Activated naive CD4-positive, alpha-beta T cell treated with anti-CD3 and anti-CD28 coated beads for 36 hours (primary cell): ENCODE results near the gene PDIA5. TPM values are rescaled to one million over a fixed set of nuclear protein-coding genes. Genes with fewer than 3 reads are reported as not detected.

Source experiments
- CTCF ChIA-PET: fragments of 350-600 bp; sonication (Branson Sonifier 250); formaldehyde crosslinking; loops from one replicate; lab custom pipeline; 2021; ENCODE audit warnings: antibody characterized with exemption; lab: Charles Lee
- DNase-seq: peaks from one replicate; pipeline ENCODE4 v3.0.0-alpha.2; 2020
- H3K27ac Mint-ChIP-seq: one replicate; pipeline ENCODE4 v1.8.0; 2021; ENCODE audit warnings: mild to moderate bottlenecking, mixed read lengths
- H3K27me3 Mint-ChIP-seq: one replicate; pipeline ENCODE4 v1.8.0; 2021; ENCODE audit warnings: low read depth, mixed read lengths
- H3K36me3 Mint-ChIP-seq: one replicate; pipeline ENCODE4 v1.8.0; 2021; ENCODE audit warnings: low read depth, mixed read lengths
- H3K4me1 Mint-ChIP-seq: one replicate; pipeline ENCODE4 v1.8.0; 2021; ENCODE audit warnings: low read depth, mixed read lengths
- H3K4me3 Mint-ChIP-seq: one replicate; pipeline ENCODE4 v1.8.0; 2021; ENCODE audit warnings: mild to moderate bottlenecking, moderate library complexity, mixed read lengths
- H3K9me3 Mint-ChIP-seq: one replicate; pipeline ENCODE4 v1.8.0; 2021; ENCODE audit warnings: mixed read lengths
- intact Hi-C: fragments of 100-400 bp; cut with micrococcal nuclease; formaldehyde crosslinking; loops from one replicate; pipeline ENCODE4 v1.15.1; 2023
- total RNA-seq, 2 experiments: library from RNA; stranded (reverse); gene quantifications; one replicate each; pipeline ENCODE4 v1.2.3, GENCODE V29; 2021

Gene PDIA5
- total RNA-seq, 2 experiments from 2014 or later = 20.7 to 21.2 TPM

GRCh38 chr3:123063034-123063433, 3.8 kb upstream of the PDIA5 start:
- H3K4me3 Mint-ChIP-seq = no peak overlapping the region
- intact Hi-C loops = no loop called here
- H3K27ac Mint-ChIP-seq = no peak overlapping the region
- no peaks in the 10 kb centered on the region for H3K27me3 Mint-ChIP-seq
- no peaks in the 10 kb centered on the region for H3K9me3 Mint-ChIP-seq
- CTCF ChIA-PET = interaction anchor here (0.6 kb wide), 1 partner anchor 278 kb away, joined by 3 read pairs; no protein-coding TSS in a partner anchor
- no peaks in the 10 kb centered on the region for H3K36me3 Mint-ChIP-seq
- DNase-seq = no peak
- peaks cover 17% of the 10 kb centered on the region for H3K4me1 Mint-ChIP-seq

- H3K36me3 Mint-ChIP-seq = peaks cover 2% of the 10 kb centered on the region
- H3K27ac Mint-ChIP-seq = no peak overlapping the region
- intact Hi-C loops = no loop called here
- CTCF ChIA-PET = no interaction called here
- H3K9me3 Mint-ChIP-seq = no peaks in the 10 kb centered on the region
- H3K27me3 Mint-ChIP-seq = no peaks in the 10 kb centered on the region
- no peak overlapping the region for H3K4me3 Mint-ChIP-seq
- DNase-seq = no peak
- peaks cover 28% of the 10 kb centered on the region for H3K4me1 Mint-ChIP-seq
Observed at GRCh38 chr3:123064506-123064905, 2.3 kb upstream of the PDIA5 start.

- peaks cover 2% of the 10 kb centered on the region for H3K36me3 Mint-ChIP-seq
- H3K9me3 Mint-ChIP-seq = no peaks in the 10 kb centered on the region
- peaks cover 28% of the 10 kb centered on the region for H3K4me1 Mint-ChIP-seq
- H3K4me3 Mint-ChIP-seq = no peak overlapping the region
- peak; percentile 27 for DNase-seq
- intact Hi-C loops = loop anchor here (5.0 kb wide), 1 partner anchor 683 kb away; the partner anchor contains the start of genes FAM162A and MIX23
- no peak overlapping the region for H3K27ac Mint-ChIP-seq
- CTCF ChIA-PET = no interaction called here
- no peaks in the 10 kb centered on the region for H3K27me3 Mint-ChIP-seq
Observed at GRCh38 chr3:123064914-123065313, 1.9 kb upstream of the PDIA5 start.

- intact Hi-C loops = loop anchor here (2.0 to 5.0 kb wide), 2 partner anchors 518 to 684 kb away; partner anchors contain the start of genes FAM162A, HACD2 and MIX23
- Mint-ChIP-seq H3K4me1 (peaks cover 33% of the 10 kb centered on the region), H3K4me3 (peak overlapping the region; percentile 81), H3K27ac (peak overlapping the region; percentile 30), H3K9me3 (no peaks in the 10 kb centered on the region), H3K27me3 (no peaks in the 10 kb centered on the region), H3K36me3 (peaks cover 2% of the 10 kb centered on the region)
- CTCF ChIA-PET = interaction anchor here (1.2 kb wide), 1 partner anchor 37 kb away, joined by 3 read pairs; no protein-coding TSS in a partner anchor
- DNase-seq = no peak
Observed at GRCh38 chr3:123066599-123066895, 278 bp upstream of the PDIA5 start.

DNA sequence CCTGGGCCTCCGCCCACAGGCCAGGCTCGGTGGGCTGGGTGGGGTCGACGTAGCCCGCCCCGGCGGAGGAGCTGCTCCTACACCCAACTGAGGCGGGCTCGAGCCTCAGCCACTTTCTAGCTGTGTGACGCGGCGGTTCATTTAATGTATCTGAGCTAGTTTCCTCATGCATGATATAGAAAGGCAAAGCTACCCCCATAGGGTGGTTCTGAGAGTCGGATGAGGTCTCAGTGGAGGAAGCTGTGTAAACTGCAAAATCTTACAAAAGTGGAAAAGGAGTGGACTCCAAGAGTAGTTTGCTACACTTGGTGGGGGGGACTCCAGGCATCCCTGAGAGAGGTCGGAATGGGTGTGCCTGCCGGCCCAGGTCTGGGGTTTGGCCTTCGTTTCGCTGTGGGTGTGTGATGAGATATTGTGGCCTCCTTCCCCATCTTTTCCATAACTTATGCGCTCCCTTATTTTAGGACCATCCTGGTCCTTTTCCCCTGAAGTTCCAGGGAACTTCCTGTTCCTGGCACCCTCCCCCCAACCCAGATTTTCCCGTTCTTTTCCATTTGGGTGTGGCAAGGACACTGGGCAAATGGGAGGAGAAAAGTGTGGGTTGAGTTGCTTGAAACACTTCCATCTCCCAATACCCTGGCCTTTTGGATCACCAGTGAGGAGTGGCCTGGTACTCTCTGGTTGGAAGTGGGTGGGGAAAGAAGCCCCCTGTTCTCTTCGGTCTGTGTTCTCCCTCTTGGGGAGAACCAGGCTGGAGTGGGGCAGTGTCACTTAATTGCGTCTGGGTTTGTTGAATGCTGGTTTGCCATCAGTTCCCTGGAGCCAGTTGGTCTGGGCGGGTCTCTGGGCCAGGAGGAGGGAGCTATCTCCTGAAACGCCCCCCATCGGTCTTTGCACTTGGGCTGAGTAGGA, 1.1 kb downstream of the PDIA5 start:
- Mint-ChIP-seq H3K9me3 (no peaks in the 10 kb centered on the region), H3K4me1 (peaks cover 35% of the 10 kb centered on the region), H3K36me3 (peaks cover 4% of the 10 kb centered on the region), H3K27me3 (no peaks in the 10 kb centered on the region), H3K4me3 (peak overlapping the region; percentile 81), H3K27ac (peak overlapping the region; percentile 40)
- DNase-seq = peak; percentile 38
- CTCF ChIA-PET = interaction anchor here (0.8 to 1.2 kb wide), 3 partner anchors 38 to 125 kb away, joined by 3 to 6 read pairs (median 3); partner anchors contain the start of gene SEMA5B
- intact Hi-C loops = loop anchor here (1.0 to 5.0 kb wide), 3 partner anchors 133 to 686 kb away; partner anchors contain the start of genes FAM162A, HACD2, MIX23 and SEC22A

DNA sequence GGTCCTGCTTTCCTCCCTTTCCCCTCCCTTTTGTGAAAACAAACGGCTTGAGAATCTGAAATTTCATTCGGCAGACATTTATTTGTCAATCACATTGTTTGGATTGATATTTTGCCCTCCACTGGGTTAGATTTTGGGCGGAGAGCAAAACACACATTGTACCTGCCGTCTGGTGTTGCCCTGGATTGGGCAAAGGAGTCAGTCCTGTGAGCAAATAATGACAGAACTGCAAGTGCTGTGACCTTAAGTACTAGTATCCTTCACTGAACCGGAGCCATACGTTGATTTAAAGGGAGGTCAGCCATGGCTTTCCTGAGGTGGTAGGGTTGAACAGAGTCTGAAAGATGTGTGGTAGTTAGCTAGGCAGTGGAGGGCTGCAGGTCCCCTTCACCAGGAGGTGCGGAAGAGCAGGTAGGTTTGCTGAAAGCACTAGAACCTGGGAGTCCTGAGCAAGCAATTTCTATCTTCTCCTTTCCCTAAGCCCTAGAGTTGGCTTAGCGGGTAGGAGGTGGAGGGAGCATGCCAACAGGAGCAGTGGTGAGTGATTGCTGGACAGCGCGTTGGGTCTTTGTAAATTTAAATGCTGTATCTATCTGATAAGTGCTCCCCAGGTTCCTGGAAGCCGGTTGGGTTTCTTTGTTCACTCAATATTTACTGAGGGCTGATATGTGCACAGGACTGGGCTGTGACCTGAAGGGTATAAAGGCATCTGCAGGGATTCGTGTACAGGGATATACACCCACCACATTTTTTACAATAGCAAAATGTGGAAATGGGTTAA, 2.0 kb downstream of the PDIA5 start:
- Mint-ChIP-seq H3K36me3 (peaks cover 4% of the 10 kb centered on the region), H3K9me3 (no peaks in the 10 kb centered on the region), H3K27me3 (no peaks in the 10 kb centered on the region), H3K27ac (no peak overlapping the region), H3K4me3 (peak overlapping the region; percentile 81), H3K4me1 (peaks cover 35% of the 10 kb centered on the region)
- intact Hi-C loops = loop anchor here (5.0 kb wide), 1 partner anchor 686 kb away; the partner anchor contains the start of genes FAM162A and MIX23
- CTCF ChIA-PET = no interaction called here
- no peak for DNase-seq

DNA sequence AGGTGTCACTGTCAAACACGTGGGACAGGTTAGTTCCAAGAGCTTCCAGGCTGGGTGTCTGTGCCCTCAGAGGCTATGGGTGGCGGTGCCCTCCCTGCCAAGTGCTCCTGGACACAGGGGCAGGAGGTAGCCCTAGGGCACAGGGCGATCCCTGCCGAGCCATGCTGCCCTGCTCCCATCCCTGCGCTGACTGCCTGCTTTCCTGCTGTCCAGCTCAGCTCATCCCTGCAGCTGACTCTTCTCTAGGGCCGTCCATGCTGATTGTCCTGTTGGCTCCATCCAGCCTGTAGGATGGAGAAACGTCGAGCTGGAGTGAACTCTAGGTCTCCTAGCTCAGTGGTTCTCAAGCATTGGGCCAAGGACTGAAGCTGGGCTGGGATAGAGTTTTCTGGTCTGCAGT, 3.7 kb downstream of the PDIA5 start:
- intact Hi-C loops = no loop called here
- H3K36me3 Mint-ChIP-seq = peaks cover 4% of the 10 kb centered on the region
- H3K27me3 Mint-ChIP-seq = no peaks in the 10 kb centered on the region
- no peak for DNase-seq
- H3K27ac Mint-ChIP-seq = no peak overlapping the region
- CTCF ChIA-PET = interaction anchor here (1.1 kb wide), 1 partner anchor 128 kb away, joined by 5 read pairs; no protein-coding TSS in a partner anchor
- no peak overlapping the region for H3K4me3 Mint-ChIP-seq
- H3K9me3 Mint-ChIP-seq = no peaks in the 10 kb centered on the region
- peaks cover 29% of the 10 kb centered on the region for H3K4me1 Mint-ChIP-seq

DNA sequence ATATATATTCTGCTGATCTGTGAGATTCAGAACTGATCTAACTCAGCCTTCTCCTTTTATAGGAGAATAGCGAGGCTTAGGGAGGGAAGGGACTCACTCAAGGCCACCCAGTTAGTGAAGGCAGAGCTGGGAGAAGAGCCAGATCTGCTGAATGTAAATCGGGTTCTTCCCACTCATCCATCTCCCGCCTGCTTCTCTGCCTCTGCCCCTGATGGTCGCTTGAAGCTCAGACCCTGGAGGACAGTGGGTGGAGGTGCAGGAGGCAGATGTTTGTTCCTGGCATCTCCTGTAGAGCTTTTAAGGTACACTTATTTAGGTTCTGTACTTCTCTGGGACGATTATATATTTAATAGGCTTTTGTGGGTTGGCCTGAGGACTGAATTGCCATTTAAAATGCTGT, 4.3 kb downstream of the PDIA5 start:
- H3K27ac Mint-ChIP-seq = no peak overlapping the region
- intact Hi-C loops = no loop called here

GRCh38 chr3:123071581-123071980, 4.8 kb downstream of the PDIA5 start:
- CTCF ChIA-PET = interaction anchor here (1.1 to 1.3 kb wide), 2 partner anchors 126 to 129 kb away, joined by 3 to 5 read pairs; no protein-coding TSS in a partner anchor
- intact Hi-C loops = no loop called here
- Mint-ChIP-seq H3K4me1 (peaks cover 38% of the 10 kb centered on the region), H3K4me3 (no peak overlapping the region), H3K36me3 (peaks cover 4% of the 10 kb centered on the region), H3K9me3 (no peaks in the 10 kb centered on the region), H3K27ac (no peak overlapping the region), H3K27me3 (no peaks in the 10 kb centered on the region)
- no peak for DNase-seq

More for the DNA sequence above, 4.3 kb downstream of the PDIA5 start:
- Mint-ChIP-seq H3K4me1 (peaks cover 33% of the 10 kb centered on the region), H3K27me3 (no peaks in the 10 kb centered on the region), H3K36me3 (peaks cover 4% of the 10 kb centered on the region), H3K9me3 (no peaks in the 10 kb centered on the region), H3K4me3 (no peak overlapping the region)
- no peak for DNase-seq
- CTCF ChIA-PET = interaction anchor here (1.1 to 1.3 kb wide), 2 partner anchors 127 to 129 kb away, joined by 3 to 5 read pairs; no protein-coding TSS in a partner anchor

- Mint-ChIP-seq H3K4me3 (no peak overlapping the region), H3K36me3 (peaks cover 4% of the 10 kb centered on the region), H3K27me3 (no peaks in the 10 kb centered on the region), H3K27ac (no peak overlapping the region), H3K4me1 (peaks cover 37% of the 10 kb centered on the region), H3K9me3 (no peaks in the 10 kb centered on the region)
- DNase-seq = no peak
- CTCF ChIA-PET = interaction anchor here (1.3 kb wide), 1 partner anchor 126 kb away, joined by 3 read pairs; no protein-coding TSS in a partner anchor
- intact Hi-C loops = no loop called here
Observed at GRCh38 chr3:123072152-123072551, 5.3 kb downstream of the PDIA5 start.

GRCh38 chr3:123072564-123072963, 5.7 kb downstream of the PDIA5 start:
- no peak for DNase-seq
- H3K4me1 Mint-ChIP-seq = peaks cover 37% of the 10 kb centered on the region
- intact Hi-C loops = no loop called here
- peaks cover 4% of the 10 kb centered on the region for H3K36me3 Mint-ChIP-seq
- H3K27me3 Mint-ChIP-seq = no peaks in the 10 kb centered on the region
- no peak overlapping the region for H3K4me3 Mint-ChIP-seq
- CTCF ChIA-PET = no interaction called here
- no peak overlapping the region for H3K27ac Mint-ChIP-seq
- H3K9me3 Mint-ChIP-seq = no peaks in the 10 kb centered on the region

DNA sequence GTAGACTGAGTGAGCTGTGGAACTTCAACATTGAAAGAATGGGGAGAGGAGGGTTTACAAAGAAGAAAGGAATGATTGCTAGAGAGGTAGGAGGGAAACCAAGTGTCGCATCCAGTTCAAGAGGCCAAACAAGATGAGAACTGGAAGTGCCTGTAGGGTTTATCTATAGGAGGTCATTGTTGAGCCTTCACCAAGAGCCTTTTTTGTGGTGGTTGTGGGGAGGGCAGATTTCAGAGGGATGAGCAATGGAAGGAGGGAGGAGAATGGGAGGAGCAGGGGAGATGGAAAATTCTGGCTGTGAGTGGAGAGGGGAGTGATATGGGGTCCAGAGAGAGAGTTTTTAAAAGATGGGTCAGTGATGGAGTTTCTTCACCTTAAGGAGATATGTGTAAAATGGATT, 8.5 kb downstream of the PDIA5 start:
- Mint-ChIP-seq H3K36me3 (peaks cover 4% of the 10 kb centered on the region), H3K27me3 (no peaks in the 10 kb centered on the region), H3K4me1 (peaks cover 26% of the 10 kb centered on the region), H3K4me3 (no peak overlapping the region), H3K9me3 (no peaks in the 10 kb centered on the region), H3K27ac (no peak overlapping the region)
- CTCF ChIA-PET = no interaction called here
- no peak for DNase-seq
- intact Hi-C loops = no loop called here
